ENCODE results near the gene IGF2R.
"Not testable (repeated sequence)": the region's sequence is repeated elsewhere in the genome, so short reads cannot be mapped to it uniquely, and the experiment has no call there.

IGF2R gene

DNA sequence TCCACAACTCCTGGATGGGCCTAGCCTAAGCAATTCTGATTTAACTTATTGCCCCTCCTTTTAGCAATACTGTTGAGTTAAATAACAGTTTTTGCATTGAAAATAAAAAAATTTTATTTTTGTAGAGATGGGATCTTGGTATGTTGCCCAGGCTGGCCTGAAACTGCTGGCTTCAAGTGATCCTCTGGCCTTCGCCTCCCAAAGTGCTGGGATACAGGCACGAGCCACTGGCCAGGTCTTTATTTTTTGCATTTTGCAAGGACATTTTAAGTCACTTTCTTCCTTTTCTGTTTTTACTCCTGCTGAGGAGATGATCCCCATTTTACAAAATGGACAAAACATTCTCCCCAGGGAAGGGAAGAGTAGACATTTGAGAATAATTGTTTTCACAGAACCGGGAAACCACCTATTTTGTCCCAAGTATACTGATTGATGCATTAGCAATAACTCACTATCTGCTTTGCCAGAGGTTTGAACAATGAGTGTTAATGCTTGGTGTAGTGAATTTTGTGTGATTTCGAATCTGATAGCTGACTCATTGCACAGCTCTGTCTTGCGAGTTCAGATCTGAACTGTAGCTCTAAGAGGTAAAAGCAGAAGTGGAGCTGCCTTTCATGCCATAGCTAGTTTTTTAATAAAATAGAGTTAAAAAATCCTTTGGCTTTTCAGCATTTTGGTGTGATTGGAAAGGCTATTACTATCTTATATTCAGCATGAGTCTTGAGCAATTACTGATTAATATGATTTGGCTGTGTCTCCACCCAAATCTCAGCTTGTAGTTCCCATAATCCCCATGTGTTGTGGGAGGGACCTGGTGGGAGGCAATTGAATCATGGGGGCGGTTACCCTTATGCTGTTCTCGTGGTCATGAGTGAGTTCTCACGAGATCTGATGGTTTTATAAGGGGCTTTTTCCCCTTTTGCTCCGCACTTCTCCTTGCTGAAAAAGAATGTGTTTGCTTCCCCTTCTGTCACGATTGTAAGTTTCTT is 20.9 kb downstream of the IGF2R start:
- Histone ChIP-seq H3K4me1 (ENCODE audit: control insufficient read depth, low read depth, low read length) (peaks cover 17% of the 10 kb centered on the region), H3K9ac (ENCODE audit: low read length) (no peak overlapping the region), H3K27ac (ENCODE audit: low read length) (no peak overlapping the region)

DNA sequence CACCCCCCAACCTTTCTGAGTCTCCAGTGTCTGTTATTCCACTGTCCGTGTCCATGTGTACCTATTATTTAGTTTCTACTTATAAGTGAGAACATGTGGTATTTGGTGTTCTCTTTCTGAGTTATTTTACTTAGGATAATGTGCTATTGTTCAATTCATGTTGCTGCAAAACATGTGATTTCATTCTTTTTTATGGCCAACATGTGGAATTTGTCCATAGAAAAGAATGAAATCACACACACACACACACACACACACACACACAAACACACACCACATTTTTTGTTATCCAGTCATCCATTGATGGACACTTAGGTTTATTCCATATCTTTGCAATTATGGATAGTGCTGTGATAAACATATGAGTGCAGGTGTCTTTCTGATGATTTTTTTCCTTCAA is 23.5 kb downstream of the IGF2R start:
- peaks cover 10% of the 10 kb centered on the region for H3K36me3 ChIP-seq (ENCODE audit: control insufficient read depth, low read depth, low read length)
- peaks cover 29% of the 10 kb centered on the region for H3K4me1 ChIP-seq (ENCODE audit: control insufficient read depth, low read depth, low read length)
- no peak overlapping the region for H3K4me3 ChIP-seq (ENCODE audit: low read length)
- H3K9ac ChIP-seq (ENCODE audit: low read length) = no peak overlapping the region
- no peak overlapping the region for H3K27ac ChIP-seq (ENCODE audit: low read length)
- H3K27me3 ChIP-seq (ENCODE audit: control insufficient read depth, insufficient read depth, low read length) = no peaks in the 10 kb centered on the region
- no peaks in the 10 kb centered on the region for H3K9me3 ChIP-seq (ENCODE audit: control insufficient read depth, low read depth, low read length)

More for the DNA sequence above, 20.9 kb downstream of the IGF2R start:
- no peaks in the 10 kb centered on the region for H3K9me3 ChIP-seq (ENCODE audit: control insufficient read depth, low read depth, low read length)
- no peak overlapping the region for H3K4me3 ChIP-seq (ENCODE audit: low read length)
- H3K27me3 ChIP-seq (ENCODE audit: control insufficient read depth, insufficient read depth, low read length) = no peaks in the 10 kb centered on the region
- peaks cover 10% of the 10 kb centered on the region for H3K36me3 ChIP-seq (ENCODE audit: control insufficient read depth, low read depth, low read length)

DNA sequence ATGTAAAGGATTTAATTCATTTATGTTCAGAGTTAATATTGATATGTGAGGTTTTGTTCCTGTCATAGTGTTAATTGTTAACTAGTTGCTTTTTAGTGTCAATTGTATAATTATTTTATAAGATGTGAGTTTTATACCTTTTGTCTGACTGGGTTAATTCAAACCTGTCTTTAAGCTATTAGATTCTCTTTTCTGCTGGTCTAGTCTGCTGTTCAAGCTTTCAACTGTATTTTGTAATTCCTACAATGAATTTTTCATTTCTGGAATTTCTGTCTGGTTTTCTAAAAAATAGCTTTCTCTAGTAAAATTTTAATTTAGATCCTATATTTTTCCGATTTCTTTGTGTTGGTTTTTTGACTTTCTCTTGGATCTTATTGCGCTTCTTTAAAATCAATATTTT is 26.5 kb downstream of the IGF2R start:
- Histone ChIP-seq H3K9me3 (ENCODE audit: control insufficient read depth, low read depth, low read length) (no peaks in the 10 kb centered on the region), H3K36me3 (ENCODE audit: control insufficient read depth, low read depth, low read length) (peaks cover 10% of the 10 kb centered on the region), H3K4me1 (ENCODE audit: control insufficient read depth, low read depth, low read length) (peaks cover 29% of the 10 kb centered on the region), H3K9ac (ENCODE audit: low read length) (no peak overlapping the region), H3K4me3 (ENCODE audit: low read length) (no peak overlapping the region), H3K27me3 (ENCODE audit: control insufficient read depth, insufficient read depth, low read length) (no peaks in the 10 kb centered on the region), H3K27ac (ENCODE audit: low read length) (no peak overlapping the region)

DNA sequence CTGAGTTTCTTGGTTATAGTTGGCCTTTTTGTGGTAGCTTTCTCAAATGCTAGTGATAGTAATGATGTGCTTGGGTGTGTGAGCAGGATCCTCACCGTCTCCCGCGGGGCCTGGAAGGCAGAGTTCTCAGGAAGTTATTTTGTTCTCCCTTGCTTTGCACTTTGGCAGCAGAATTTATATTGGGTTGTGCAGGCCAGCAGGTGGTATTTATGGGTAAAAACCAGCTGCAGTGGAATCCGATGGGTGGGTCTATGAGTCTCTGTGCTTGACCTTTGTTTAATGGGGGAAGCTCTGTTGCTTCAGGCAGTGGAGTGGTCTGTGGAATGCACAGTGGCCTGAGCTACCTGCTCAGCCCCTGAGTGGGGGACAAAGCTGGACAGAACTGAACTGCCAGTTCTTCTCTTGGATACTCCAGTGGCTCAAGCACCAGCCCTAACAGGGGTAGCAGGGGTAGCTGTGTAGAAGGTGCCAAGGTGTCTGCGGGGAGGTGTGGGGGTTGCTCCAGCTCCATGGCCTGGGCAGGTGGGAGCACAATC is 27.3 kb downstream of the IGF2R start:
- Histone ChIP-seq H3K4me3 (ENCODE audit: low read length) (no peak overlapping the region), H3K27ac (ENCODE audit: low read length) (no peak overlapping the region), H3K4me1 (ENCODE audit: control insufficient read depth, low read depth, low read length) (peaks cover 29% of the 10 kb centered on the region), H3K9ac (ENCODE audit: low read length) (no peak overlapping the region), H3K36me3 (ENCODE audit: control insufficient read depth, low read depth, low read length) (peaks cover 10% of the 10 kb centered on the region), H3K9me3 (ENCODE audit: control insufficient read depth, low read depth, low read length) (no peaks in the 10 kb centered on the region), H3K27me3 (ENCODE audit: control insufficient read depth, insufficient read depth, low read length) (no peaks in the 10 kb centered on the region)

DNA sequence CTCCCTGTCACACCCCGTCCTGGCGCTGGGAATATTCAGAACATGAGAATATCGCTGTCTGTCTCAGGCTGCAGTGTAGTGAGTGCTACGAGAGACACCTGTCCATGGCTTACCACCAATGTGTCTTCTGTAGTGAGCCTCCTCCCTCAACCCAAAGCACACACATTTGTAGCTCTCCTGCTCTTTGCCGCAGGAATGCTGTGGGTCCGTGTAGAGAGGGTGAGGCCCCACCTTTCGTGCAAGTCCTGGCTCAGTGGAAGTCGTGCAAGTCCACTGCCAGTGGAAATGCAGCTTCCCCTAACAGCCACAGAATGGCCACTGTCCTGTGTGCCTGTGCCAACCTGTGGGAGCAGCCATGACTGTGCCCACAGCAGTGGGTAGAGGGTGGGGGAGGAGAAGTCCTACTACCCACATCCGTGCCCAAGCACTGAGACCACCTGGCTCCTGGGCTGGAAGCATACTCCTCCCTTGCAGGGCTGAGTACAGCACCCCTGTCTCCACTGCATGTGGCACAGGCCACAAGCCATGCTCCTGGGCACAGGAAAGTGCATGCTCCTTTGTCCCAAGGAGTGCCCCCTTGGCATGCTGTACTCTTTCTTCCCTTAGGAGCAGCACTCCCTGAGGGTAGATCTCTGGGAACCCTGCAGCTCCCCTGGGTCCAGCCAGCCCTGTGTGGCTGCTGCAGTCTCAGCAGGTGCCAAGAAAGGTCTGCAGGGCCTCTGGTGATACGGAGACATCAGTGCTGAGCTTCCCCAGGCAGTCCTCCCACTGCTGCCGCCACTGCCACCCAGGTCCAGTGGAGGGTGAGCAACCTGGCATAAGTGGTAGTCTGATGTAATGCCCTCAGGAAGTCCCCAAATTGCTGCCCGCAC is 28.0 kb downstream of the IGF2R start:
- no peak overlapping the region for H3K27ac ChIP-seq (ENCODE audit: low read length)
- no peak overlapping the region for H3K4me3 ChIP-seq (ENCODE audit: low read length)
- peaks cover 8% of the 10 kb centered on the region for H3K36me3 ChIP-seq (ENCODE audit: control insufficient read depth, low read depth, low read length)
- no peak overlapping the region for H3K9ac ChIP-seq (ENCODE audit: low read length)
- no peaks in the 10 kb centered on the region for H3K9me3 ChIP-seq (ENCODE audit: control insufficient read depth, low read depth, low read length)
- no peaks in the 10 kb centered on the region for H3K27me3 ChIP-seq (ENCODE audit: control insufficient read depth, insufficient read depth, low read length)
- H3K4me1 ChIP-seq (ENCODE audit: control insufficient read depth, low read depth, low read length) = peaks cover 29% of the 10 kb centered on the region

DNA sequence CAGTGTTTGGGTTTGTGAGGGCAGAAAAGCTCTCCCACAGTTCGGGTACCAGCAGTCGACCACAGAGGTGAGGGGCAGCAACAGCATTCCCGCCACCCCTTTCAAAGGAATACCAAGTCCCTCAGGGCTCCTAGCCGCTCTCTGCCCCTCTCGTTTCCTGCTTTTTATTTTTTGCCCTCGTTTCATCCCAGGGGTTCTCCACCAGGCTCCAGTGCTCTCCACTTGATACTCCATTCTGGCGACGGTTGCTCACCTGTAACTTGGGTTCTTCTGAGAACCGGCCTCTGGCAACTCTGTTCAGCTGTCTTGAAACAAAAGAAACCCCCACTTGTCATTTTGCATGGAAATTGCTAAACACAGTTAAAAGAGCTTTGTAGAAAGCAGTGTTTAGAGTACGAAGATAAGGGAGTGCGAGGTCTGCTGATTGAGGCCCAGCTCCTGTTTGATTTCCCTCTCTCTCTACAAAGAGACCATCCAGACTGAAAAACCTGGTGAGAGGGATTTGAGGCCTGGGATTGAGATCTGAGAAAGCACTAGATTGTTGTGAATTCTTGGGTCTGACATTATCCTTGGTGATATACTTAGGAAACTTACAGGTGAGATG is 28.7 kb downstream of the IGF2R start:
- peaks cover 3% of the 10 kb centered on the region for H3K36me3 ChIP-seq (ENCODE audit: control insufficient read depth, low read depth, low read length)
- H3K9me3 ChIP-seq (ENCODE audit: control insufficient read depth, low read depth, low read length) = no peaks in the 10 kb centered on the region
- H3K4me1 ChIP-seq (ENCODE audit: control insufficient read depth, low read depth, low read length) = peaks cover 29% of the 10 kb centered on the region
- no peak overlapping the region for H3K9ac ChIP-seq (ENCODE audit: low read length)
- no peak overlapping the region for H3K27ac ChIP-seq (ENCODE audit: low read length)
- H3K27me3 ChIP-seq (ENCODE audit: control insufficient read depth, insufficient read depth, low read length) = no peaks in the 10 kb centered on the region
- no peak overlapping the region for H3K4me3 ChIP-seq (ENCODE audit: low read length)

DNA sequence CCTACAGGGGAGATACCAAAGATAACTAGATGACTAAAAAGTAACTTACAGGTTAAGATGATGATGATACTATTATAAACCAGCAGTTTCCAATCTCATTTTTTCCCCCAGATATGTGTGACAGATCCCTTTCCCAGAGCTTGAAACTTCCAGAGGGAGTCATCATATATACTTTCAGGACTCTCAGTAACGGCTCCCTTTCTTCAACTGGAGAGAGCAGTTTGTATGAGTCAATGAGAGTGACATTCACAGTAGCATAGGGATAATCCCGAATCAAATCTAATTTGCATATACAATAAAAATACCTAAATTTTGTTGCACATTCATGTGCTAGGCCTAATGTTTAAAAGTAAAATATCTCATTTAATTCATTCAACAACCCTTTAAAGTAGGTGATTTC is 29.7 kb downstream of the IGF2R start:
- Histone ChIP-seq H3K27me3 (ENCODE audit: control insufficient read depth, insufficient read depth, low read length) (no peaks in the 10 kb centered on the region), H3K4me1 (ENCODE audit: control insufficient read depth, low read depth, low read length) (peaks cover 22% of the 10 kb centered on the region), H3K9ac (ENCODE audit: low read length) (no peak overlapping the region), H3K4me3 (ENCODE audit: low read length) (no peak overlapping the region), H3K9me3 (ENCODE audit: control insufficient read depth, low read depth, low read length) (no peaks in the 10 kb centered on the region), H3K27ac (ENCODE audit: low read length) (no peak overlapping the region), H3K36me3 (ENCODE audit: control insufficient read depth, low read depth, low read length) (no peaks in the 10 kb centered on the region)

DNA sequence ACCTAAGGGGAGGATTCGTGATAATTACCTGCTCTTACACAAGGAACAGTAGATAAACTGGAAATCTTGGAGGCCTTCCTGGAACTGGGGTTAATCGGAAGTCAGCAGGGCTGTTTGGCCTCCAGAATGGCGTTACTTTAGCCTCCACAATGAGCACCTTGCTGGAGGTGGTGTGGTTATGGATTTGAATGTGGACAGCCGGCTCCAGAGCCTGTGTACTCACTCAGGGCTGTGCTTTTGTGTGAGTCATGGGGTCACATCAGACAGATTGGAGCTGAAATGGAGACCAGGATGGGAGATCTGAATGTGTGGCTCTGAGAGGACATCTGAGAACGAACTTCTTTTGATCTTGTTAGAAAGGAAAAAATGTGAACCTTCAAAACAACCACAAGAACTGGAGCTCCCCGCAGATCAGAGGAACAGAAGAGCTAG is 30.4 kb downstream of the IGF2R start:
- no peaks in the 10 kb centered on the region for H3K27me3 ChIP-seq (ENCODE audit: control insufficient read depth, insufficient read depth, low read length)
- no peak overlapping the region for H3K9ac ChIP-seq (ENCODE audit: low read length)
- H3K4me1 ChIP-seq (ENCODE audit: control insufficient read depth, low read depth, low read length) = peaks cover 21% of the 10 kb centered on the region
- H3K27ac ChIP-seq (ENCODE audit: low read length) = no peak overlapping the region
- H3K36me3 ChIP-seq (ENCODE audit: control insufficient read depth, low read depth, low read length) = no peaks in the 10 kb centered on the region
- no peaks in the 10 kb centered on the region for H3K9me3 ChIP-seq (ENCODE audit: control insufficient read depth, low read depth, low read length)
- H3K4me3 ChIP-seq (ENCODE audit: low read length) = no peak overlapping the region

DNA sequence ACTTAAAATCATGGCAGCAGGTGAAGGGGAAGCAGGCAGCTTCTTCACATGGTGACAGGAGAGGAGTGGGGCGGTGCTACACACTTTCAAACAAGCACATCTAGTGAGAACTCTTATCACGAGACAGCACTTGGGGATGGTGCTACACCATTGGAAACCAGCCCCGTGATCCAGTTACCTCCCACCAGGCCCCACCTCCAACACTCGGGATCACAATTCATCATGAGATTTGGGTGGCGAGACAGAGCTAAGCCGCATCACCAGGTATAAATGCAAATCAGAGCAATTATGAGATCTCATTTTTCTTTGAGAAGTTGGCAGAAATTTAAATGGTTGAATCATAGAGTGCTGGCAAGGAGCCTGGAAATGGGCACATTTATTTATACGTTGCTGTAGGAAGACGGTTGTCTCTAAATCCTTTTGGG is 31.4 kb downstream of the IGF2R start:
- no peaks in the 10 kb centered on the region for H3K9me3 ChIP-seq (ENCODE audit: control insufficient read depth, low read depth, low read length)
- H3K36me3 ChIP-seq (ENCODE audit: control insufficient read depth, low read depth, low read length) = no peaks in the 10 kb centered on the region
- peaks cover 21% of the 10 kb centered on the region for H3K4me1 ChIP-seq (ENCODE audit: control insufficient read depth, low read depth, low read length)
- no peak overlapping the region for H3K4me3 ChIP-seq (ENCODE audit: low read length)
- no peaks in the 10 kb centered on the region for H3K27me3 ChIP-seq (ENCODE audit: control insufficient read depth, insufficient read depth, low read length)
- H3K9ac ChIP-seq (ENCODE audit: low read length) = no peak overlapping the region
- no peak overlapping the region for H3K27ac ChIP-seq (ENCODE audit: low read length)

DNA sequence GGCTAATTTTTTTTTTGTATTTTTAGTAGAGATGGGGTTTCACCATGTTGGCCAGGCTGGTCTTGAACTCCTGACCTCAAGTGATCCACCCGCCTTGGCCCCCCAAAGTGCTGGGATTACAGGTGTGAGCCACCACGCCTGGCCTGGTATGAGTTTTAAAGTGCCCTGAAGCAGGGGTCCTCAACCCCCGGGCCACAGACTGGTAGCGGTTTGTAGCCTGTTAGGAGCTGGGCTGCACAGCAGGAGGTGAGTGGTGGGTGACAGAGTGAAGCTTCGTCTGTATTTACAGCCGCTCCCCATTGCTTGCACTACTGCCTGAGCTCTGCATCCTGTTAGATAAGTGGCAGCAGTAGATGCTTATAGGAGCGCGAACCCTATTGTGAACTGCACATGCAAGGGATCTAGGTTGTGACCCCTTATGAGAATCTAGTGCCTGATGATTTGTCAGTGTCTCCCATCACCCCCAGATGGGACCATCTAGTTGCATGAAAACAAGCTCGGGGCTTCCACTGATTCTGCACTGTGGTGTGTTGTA is 32.1 kb downstream of the IGF2R start:
- not testable (repeated sequence) for H3K4me3 ChIP-seq (ENCODE audit: low read length); H3K9me3 ChIP-seq (ENCODE audit: control insufficient read depth, low read depth, low read length); H3K9ac ChIP-seq (ENCODE audit: low read length); H3K27me3 ChIP-seq (ENCODE audit: control insufficient read depth, insufficient read depth, low read length); H3K27ac ChIP-seq (ENCODE audit: low read length); H3K36me3 ChIP-seq (ENCODE audit: control insufficient read depth, low read depth, low read length)
- H3K4me1 ChIP-seq (ENCODE audit: control insufficient read depth, low read depth, low read length) = peaks cover 21% of the 10 kb centered on the region

DNA sequence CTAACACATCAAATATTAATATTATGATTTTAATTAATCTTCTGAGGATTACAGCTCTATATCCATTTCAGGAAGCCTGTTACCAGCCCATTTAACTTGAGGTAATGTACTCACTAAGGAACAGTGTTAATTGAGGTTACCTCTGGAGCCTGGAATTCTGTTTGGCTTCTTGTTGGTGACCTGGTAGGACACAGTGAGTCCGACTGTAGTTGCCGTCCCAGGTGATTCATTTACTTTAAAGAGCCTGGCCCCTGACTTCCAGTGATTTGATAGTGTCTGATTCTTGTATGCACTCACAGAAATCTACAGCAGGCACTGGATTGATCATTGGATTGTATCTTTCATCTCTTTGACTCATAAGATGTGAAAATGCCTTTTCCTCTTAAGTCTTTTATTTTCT is 34.0 kb downstream of the IGF2R start:
- Histone ChIP-seq H3K36me3 (ENCODE audit: control insufficient read depth, low read depth, low read length) (no peaks in the 10 kb centered on the region), H3K4me1 (ENCODE audit: control insufficient read depth, low read depth, low read length) (peaks cover 10% of the 10 kb centered on the region), H3K27ac (ENCODE audit: low read length) (no peak overlapping the region), H3K4me3 (ENCODE audit: low read length) (no peak overlapping the region), H3K9ac (ENCODE audit: low read length) (no peak overlapping the region), H3K9me3 (ENCODE audit: control insufficient read depth, low read depth, low read length) (no peaks in the 10 kb centered on the region), H3K27me3 (ENCODE audit: control insufficient read depth, insufficient read depth, low read length) (no peaks in the 10 kb centered on the region)

Measured in iPS-18a (cell line).